Panc1 (cell line): ENCODE data around the gene ZNF692.

Experiments
- POLR2AphosphoS5 ChIP-seq: IDR thresholded peaks from 2 replicates; pipeline ENCODE4 v1.6.1; 2012; ENCODE audit warnings: mild to moderate bottlenecking, low read depth, low read length, moderate library complexity
- SIN3A ChIP-seq: IDR thresholded peaks from 2 replicates; pipeline ENCODE4 v1.6.1; 2012; ENCODE audit warnings: low read depth, mild to moderate bottlenecking, low read length, moderate library complexity, borderline replicate concordance; ENCODE audit not compliant: insufficient read depth
- TCF7L2 ChIP-seq: IDR thresholded peaks from 2 replicates; pipeline ENCODE4 v1.6.1; 2011; ENCODE audit warnings: mild to moderate bottlenecking, low read depth, low read length, inconsistent platforms
- TF ChIP-seq, protein P1 (sequence below): fragments of 450-650 bp; IDR thresholded peaks from 2 replicates; pipeline ENCODE4 v1.5.1; 2017; ENCODE audit warnings: mild to moderate bottlenecking
- TF ChIP-seq, protein P2 (sequence below), 2 experiments: IDR thresholded peaks; 2 replicates each; pipeline ENCODE4 v1.6.1; 2011 to 2012; ENCODE audit warnings: low read depth in 2 of 2, control low read depth in 1 of 2, low read length in 1 of 2, mild to moderate bottlenecking in 1 of 2, moderate library complexity in 1 of 2; ENCODE audit not compliant: insufficient read depth in 1 of 2

DNA sequence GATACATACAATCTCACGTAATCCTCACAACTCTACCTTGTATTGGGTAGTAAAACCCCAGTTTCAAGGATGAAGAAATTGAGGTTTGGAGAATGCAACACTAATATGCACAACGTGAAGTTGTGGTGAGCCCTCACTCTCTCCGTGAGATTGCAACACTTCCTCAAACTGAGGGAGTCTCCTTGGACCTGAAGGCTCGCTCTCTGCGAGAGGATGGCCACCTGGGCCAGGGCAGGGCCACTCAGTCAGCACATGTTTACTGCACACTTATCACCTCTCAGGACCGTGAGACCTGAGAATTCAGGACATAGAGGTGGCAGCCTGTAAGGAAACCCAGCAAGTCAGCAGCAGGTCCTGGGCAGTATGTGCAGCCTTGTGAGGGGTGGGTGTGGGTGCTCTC lies 41.8 kb downstream of the ZNF692 start:
- no peak for TF ChIP-seq POLR2AphosphoS5
- TF ChIP-seq, protein P1, sequence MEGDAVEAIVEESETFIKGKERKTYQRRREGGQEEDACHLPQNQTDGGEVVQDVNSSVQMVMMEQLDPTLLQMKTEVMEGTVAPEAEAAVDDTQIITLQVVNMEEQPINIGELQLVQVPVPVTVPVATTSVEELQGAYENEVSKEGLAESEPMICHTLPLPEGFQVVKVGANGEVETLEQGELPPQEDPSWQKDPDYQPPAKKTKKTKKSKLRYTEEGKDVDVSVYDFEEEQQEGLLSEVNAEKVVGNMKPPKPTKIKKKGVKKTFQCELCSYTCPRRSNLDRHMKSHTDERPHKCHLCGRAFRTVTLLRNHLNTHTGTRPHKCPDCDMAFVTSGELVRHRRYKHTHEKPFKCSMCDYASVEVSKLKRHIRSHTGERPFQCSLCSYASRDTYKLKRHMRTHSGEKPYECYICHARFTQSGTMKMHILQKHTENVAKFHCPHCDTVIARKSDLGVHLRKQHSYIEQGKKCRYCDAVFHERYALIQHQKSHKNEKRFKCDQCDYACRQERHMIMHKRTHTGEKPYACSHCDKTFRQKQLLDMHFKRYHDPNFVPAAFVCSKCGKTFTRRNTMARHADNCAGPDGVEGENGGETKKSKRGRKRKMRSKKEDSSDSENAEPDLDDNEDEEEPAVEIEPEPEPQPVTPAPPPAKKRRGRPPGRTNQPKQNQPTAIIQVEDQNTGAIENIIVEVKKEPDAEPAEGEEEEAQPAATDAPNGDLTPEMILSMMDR, result no peak
- TF ChIP-seq, protein P2, sequence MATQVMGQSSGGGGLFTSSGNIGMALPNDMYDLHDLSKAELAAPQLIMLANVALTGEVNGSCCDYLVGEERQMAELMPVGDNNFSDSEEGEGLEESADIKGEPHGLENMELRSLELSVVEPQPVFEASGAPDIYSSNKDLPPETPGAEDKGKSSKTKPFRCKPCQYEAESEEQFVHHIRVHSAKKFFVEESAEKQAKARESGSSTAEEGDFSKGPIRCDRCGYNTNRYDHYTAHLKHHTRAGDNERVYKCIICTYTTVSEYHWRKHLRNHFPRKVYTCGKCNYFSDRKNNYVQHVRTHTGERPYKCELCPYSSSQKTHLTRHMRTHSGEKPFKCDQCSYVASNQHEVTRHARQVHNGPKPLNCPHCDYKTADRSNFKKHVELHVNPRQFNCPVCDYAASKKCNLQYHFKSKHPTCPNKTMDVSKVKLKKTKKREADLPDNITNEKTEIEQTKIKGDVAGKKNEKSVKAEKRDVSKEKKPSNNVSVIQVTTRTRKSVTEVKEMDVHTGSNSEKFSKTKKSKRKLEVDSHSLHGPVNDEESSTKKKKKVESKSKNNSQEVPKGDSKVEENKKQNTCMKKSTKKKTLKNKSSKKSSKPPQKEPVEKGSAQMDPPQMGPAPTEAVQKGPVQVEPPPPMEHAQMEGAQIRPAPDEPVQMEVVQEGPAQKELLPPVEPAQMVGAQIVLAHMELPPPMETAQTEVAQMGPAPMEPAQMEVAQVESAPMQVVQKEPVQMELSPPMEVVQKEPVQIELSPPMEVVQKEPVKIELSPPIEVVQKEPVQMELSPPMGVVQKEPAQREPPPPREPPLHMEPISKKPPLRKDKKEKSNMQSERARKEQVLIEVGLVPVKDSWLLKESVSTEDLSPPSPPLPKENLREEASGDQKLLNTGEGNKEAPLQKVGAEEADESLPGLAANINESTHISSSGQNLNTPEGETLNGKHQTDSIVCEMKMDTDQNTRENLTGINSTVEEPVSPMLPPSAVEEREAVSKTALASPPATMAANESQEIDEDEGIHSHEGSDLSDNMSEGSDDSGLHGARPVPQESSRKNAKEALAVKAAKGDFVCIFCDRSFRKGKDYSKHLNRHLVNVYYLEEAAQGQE (IDR thresholded peaks at IDR 0.05; ENCODE audit: insufficient read depth in 1 of 2, low read depth in 2 of 2, low read length in 1 of 2), result no peak
- TF ChIP-seq SIN3A, result no peak
- TF ChIP-seq TCF7L2, result no peak
